Endodermal cell (in vitro differentiated cells): ENCODE data around the gene ANKRD12. TPM values are rescaled to one million over a fixed set of nuclear protein-coding genes. Genes with fewer than 3 reads are reported as not detected.

Source experiments
- DNase-seq: peaks from one replicate; pipeline ENCODE4 v3.0.0-alpha.2; 2017
- H3K27ac ChIP-seq: 2 replicates; pipeline ENCODE4 v1.5.1; 2013; ENCODE audit warnings: mild to moderate bottlenecking, low read depth, low read length, moderate library complexity
- H3K27me3 ChIP-seq: 2 replicates; pipeline ENCODE4 v1.6.1; 2013; ENCODE audit warnings: mild to moderate bottlenecking, low read length, moderate library complexity; ENCODE audit not compliant: insufficient read depth, control insufficient read depth, poor library complexity, severe bottlenecking
- H3K36me3 ChIP-seq: 2 replicates; pipeline ENCODE4 v1.7.0; 2013; ENCODE audit warnings: mild to moderate bottlenecking, low read length, moderate library complexity; ENCODE audit not compliant: control insufficient read depth, insufficient read depth
- H3K4me1 ChIP-seq: one replicate; pipeline ENCODE4 v1.7.0; 2013; ENCODE audit warnings: low read length; ENCODE audit not compliant: control insufficient read depth, insufficient read depth
- H3K4me3 ChIP-seq: 2 replicates; pipeline ENCODE4 v1.5.1; 2013; ENCODE audit warnings: mild to moderate bottlenecking, low read length, moderate library complexity
- H3K9ac ChIP-seq: 2 replicates; pipeline ENCODE4 v1.6.1; 2013; ENCODE audit warnings: mild to moderate bottlenecking, low read length, moderate library complexity; ENCODE audit not compliant: poor library complexity, severe bottlenecking; ENCODE audit errors: extremely low read depth
- H3K9me3 ChIP-seq: 2 replicates; pipeline ENCODE4 v1.6.1; 2013; ENCODE audit warnings: mild to moderate bottlenecking, low read length, moderate library complexity; ENCODE audit not compliant: control insufficient read depth
- H3K27ac Mint-ChIP-seq: 2 replicates; pipeline ENCODE4 v1.8.0; 2020; ENCODE audit warnings: mixed read lengths
- H3K27me3 Mint-ChIP-seq: 2 replicates; pipeline ENCODE4 v1.8.0; 2021; ENCODE audit warnings: mild to moderate bottlenecking, mixed read lengths; ENCODE audit not compliant: insufficient read depth
- H3K36me3 Mint-ChIP-seq: 2 replicates; pipeline ENCODE4 v1.8.0; 2020; ENCODE audit warnings: low read depth, mixed read lengths
- H3K4me1 Mint-ChIP-seq: 2 replicates; pipeline ENCODE4 v1.8.0; 2020; ENCODE audit warnings: mixed read lengths
- H3K4me3 Mint-ChIP-seq: 2 replicates; pipeline ENCODE4 v1.8.0; 2020; ENCODE audit warnings: mild to moderate bottlenecking, moderate library complexity, mixed read lengths
- H3K9me3 Mint-ChIP-seq: 2 replicates; pipeline ENCODE4 v1.8.0; 2020; ENCODE audit warnings: mild to moderate bottlenecking, mixed read lengths
- WGBS, 2 experiments: methylation state at CpG; one replicate each; pipeline versions ENCODE4 v1.1.5 to v1.1.7; 2013; ENCODE audit warnings: missing lambda C conversion rate in 2 of 2, mixed read lengths in 1 of 2; ENCODE audit not compliant: insufficient coverage in 1 of 2, insufficient read length in 1 of 2; 5-methylcytosine and 5-hydroxymethylcytosine counted together
- total RNA-seq, 2 donors: library from RNA; stranded (reverse); fragmentation: NEBNext Ultra II Directional in 1 of 2; extraction: Animal tissue kit (Norgen Biotek cat#: 25700) in 1 of 2; gene quantifications; 2 replicates in 1 of 2; 3 replicates in 1 of 2; pipeline ENCODE4 v1.2.1, GENCODE V29; 2021
- TF ChIP-seq, protein P1 (sequence below): fragments of 200-600 bp; sonication (generic); conservative IDR thresholded peaks from 2 replicates; pipeline ENCODE4 v1.5.0; 2021; ENCODE audit warnings: antibody characterized with exemption, mild to moderate bottlenecking

The ANKRD12 gene
- total RNA-seq, 2 donors from 2014 or later = 36.0 to 41.6 TPM

DNA sequence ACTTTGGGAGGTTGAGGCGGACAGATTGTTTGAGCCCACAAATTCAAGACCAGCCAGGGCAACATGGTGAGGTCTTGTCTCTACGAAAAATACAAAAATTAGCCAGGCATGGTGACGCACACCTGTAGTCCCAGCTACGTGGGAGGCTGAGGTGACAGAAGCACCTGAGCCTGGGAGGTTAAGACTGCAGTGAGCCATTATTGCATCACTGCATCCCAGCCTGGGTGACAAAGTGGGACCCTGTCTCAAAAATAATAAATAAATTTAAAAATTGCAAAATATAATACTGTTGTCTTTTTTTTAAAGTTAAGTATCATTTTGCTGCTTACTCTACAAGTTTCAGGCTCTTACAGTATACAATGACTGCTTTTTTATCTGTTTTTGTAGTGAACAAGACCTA is 4.0 kb upstream of the ANKRD12 start:
- Mint-ChIP-seq H3K27ac (no peak overlapping the region), H3K9me3 (no peaks in the 10 kb centered on the region), H3K4me1 (peaks cover 14% of the 10 kb centered on the region), H3K27me3 (no peaks in the 10 kb centered on the region), H3K4me3 (no peak overlapping the region), H3K36me3 (peaks cover 54% of the 10 kb centered on the region)
- TF ChIP-seq, protein P1, sequence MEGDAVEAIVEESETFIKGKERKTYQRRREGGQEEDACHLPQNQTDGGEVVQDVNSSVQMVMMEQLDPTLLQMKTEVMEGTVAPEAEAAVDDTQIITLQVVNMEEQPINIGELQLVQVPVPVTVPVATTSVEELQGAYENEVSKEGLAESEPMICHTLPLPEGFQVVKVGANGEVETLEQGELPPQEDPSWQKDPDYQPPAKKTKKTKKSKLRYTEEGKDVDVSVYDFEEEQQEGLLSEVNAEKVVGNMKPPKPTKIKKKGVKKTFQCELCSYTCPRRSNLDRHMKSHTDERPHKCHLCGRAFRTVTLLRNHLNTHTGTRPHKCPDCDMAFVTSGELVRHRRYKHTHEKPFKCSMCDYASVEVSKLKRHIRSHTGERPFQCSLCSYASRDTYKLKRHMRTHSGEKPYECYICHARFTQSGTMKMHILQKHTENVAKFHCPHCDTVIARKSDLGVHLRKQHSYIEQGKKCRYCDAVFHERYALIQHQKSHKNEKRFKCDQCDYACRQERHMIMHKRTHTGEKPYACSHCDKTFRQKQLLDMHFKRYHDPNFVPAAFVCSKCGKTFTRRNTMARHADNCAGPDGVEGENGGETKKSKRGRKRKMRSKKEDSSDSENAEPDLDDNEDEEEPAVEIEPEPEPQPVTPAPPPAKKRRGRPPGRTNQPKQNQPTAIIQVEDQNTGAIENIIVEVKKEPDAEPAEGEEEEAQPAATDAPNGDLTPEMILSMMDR = no peak
- no peak overlapping the region for H3K4me3 ChIP-seq
- no peaks in the 10 kb centered on the region for H3K4me1 ChIP-seq
- no peak for DNase-seq
- H3K36me3 ChIP-seq = peaks cover 56% of the 10 kb centered on the region
- no peak overlapping the region for H3K9ac ChIP-seq
- H3K27ac ChIP-seq = no peak overlapping the region
- WGBS, 2 experiments = 93 to 96% methylated on average over 4 of the region's 4 CpGs
- no peaks in the 10 kb centered on the region for H3K27me3 ChIP-seq
- H3K9me3 ChIP-seq = no peaks in the 10 kb centered on the region

DNA sequence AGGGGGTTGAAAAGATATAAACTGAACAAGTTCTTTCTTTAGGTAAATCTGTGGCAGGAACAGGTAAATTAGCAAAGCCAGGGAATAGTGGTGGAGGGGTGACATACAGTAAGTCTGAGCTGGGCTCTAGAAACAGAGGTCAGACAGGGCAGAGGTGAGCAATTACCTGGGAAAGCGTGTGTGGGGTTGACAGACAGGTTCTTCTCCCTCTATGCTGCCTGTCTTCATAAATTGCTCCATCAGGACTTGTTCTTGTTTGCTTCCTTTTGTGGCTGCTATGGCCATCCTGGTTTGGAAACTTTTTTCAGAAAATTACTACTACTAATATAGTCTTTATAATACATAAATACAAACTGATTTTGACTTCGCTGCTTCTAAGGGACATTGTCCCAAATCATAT is 3.4 kb upstream of the ANKRD12 start:
- Histone ChIP-seq H3K9me3 (no peaks in the 10 kb centered on the region), H3K27ac (no peak overlapping the region), H3K4me3 (no peak overlapping the region), H3K27me3 (no peaks in the 10 kb centered on the region), H3K4me1 (peaks cover 3% of the 10 kb centered on the region), H3K36me3 (peaks cover 51% of the 10 kb centered on the region), H3K9ac (no peak overlapping the region)
- no peak overlapping the region for H3K4me3 Mint-ChIP-seq
- H3K36me3 Mint-ChIP-seq = peaks cover 48% of the 10 kb centered on the region
- peaks cover 14% of the 10 kb centered on the region for H3K4me1 Mint-ChIP-seq
- TF ChIP-seq, protein P1 = no peak
- no peaks in the 10 kb centered on the region for H3K9me3 Mint-ChIP-seq
- H3K27ac Mint-ChIP-seq = no peak overlapping the region
- no peaks in the 10 kb centered on the region for H3K27me3 Mint-ChIP-seq
- no peak for DNase-seq
- 83 to 100% methylated on average over 1 of the region's 2 CpGs for WGBS, 2 experiments

DNA sequence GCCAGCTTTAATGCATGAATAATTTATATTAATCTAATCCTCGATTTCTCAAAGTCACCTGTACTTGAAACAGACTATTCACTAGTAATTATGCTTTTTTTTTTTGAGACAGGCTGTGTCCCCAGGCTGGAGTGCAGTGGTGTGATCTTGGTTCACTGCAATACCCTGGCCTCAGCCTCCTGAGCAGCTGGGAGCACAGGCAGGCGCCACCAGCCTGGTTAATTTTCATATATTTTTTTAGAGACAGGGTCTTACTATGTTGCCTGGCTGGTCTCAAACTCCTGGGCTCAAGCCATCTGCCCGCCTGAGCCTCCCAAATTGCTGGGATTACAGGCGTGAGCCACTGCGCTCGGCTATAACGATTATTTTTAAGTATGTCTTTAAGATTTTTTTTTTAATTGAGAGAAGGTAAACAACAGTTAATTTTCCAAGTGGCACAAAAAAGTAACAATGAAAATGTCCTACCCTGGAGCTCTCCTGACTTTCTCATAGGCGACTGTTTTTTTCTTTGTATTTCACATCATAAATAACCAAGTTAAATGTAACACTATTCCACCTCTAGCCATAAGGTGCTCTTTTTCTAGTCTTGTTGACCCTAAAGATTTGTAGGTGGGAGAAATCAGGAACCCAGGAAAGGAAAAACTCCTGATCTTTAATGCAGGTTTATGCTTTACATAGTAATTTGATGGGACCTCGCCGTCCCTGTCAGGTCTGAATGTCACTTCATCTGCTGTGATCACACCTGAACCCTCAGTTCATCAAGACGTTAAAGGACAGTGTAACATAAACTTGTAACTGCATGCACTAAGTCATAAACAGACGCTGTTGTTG is 1.3 kb upstream of the ANKRD12 start:
- 60 to 69% methylated on average over 8 to 12 of the region's 12 CpGs for WGBS, 2 experiments
- Histone ChIP-seq H3K27me3 (no peaks in the 10 kb centered on the region), H3K4me3 (peak overlapping the region; percentile 84), H3K27ac (no peak overlapping the region), H3K9me3 (no peaks in the 10 kb centered on the region), H3K4me1 (peaks cover 3% of the 10 kb centered on the region), H3K9ac (peak overlapping the region; percentile 88), H3K36me3 (peaks cover 34% of the 10 kb centered on the region)
- Mint-ChIP-seq H3K36me3 (peaks cover 34% of the 10 kb centered on the region), H3K27ac (peak overlapping the region; percentile 98), H3K9me3 (no peaks in the 10 kb centered on the region), H3K27me3 (no peaks in the 10 kb centered on the region), H3K4me3 (peak overlapping the region; percentile 94), H3K4me1 (peaks cover 31% of the 10 kb centered on the region)
- TF ChIP-seq, protein P1 = no peak
- no peak for DNase-seq
